ENCODE results near the gene KLF11.
A peak's percentile ranks its signal among the peaks of the same experiment; 100 is the strongest.
"Not testable (repeated sequence)": the region's sequence is repeated elsewhere in the genome, so short reads cannot be mapped to it uniquely, and the experiment has no call there.

Gene KLF11

DNA sequence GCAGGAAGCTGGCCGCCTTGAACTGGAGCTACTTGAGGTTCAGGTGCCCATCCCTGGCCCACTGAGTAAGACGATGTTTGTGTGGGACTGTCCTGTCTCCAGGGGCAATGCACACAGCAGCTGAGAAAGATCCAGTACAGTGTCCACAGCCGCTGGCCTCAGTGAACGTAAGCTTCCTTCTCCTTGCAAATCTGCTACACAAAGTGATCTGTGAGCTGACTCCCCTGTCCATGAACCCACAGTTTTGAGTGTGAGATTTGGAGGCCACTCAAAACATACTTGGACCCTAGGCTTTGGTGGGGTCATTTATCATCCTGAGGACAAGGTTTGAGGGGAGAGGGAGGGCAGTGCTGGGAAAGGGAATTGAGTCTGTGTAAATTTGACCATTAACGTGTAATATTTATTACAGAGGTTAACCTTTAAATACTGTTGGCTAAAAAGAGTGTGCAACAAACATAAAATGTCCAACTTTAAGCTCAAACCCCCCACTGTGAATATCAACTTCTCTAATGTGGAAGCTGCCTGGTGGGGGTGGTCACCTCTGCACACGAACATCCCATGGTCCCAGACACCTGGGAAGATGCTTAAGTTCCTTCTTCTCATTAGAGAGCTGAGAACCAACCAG lies 41.8 kb downstream of the KLF11 start:
- no peak for DNase-seq (ENCODE audit: low spot score)

DNA sequence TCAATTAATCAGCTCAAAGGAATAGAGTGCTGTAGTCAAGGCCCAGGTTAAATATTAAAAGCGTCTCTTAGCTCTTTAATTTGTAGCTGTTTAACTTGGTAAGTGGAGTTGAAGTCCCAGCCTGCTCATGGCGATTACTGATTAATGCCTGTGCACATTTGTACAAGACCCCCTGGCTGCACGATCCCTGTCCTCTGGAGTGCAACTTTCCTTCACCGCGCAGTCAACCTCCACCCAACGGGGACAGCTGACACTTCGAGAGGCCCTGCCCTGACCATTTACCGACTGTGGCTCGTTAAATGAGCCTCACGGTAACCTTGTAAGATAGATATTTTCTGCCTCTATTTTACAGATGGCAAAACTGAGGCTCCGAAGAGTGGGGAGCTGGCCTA lies 42.3 kb downstream of the KLF11 start:
- no peak for DNase-seq (ENCODE audit: low spot score)

DNA sequence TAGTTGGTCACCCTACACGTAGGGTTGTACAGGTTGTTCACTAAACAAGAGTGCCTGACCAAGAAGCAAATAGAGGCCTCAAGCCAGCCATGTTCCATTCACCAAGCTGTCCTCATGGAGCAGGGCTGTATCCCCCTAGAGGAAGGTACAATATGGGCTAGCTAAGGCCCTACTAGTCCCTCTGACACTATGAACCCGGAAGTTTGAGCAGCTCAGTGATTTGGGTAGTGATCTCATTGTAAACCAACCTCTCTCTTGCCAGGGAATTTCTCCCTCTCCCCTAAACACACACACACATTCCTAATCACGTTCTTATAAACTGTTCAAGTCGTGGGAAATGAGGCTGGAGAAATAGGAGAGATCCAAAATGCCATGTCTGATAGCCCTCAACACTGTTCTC lies 43.6 kb downstream of the KLF11 start:
- DNase-seq (ENCODE audit: low spot score) = no peak

DNA sequence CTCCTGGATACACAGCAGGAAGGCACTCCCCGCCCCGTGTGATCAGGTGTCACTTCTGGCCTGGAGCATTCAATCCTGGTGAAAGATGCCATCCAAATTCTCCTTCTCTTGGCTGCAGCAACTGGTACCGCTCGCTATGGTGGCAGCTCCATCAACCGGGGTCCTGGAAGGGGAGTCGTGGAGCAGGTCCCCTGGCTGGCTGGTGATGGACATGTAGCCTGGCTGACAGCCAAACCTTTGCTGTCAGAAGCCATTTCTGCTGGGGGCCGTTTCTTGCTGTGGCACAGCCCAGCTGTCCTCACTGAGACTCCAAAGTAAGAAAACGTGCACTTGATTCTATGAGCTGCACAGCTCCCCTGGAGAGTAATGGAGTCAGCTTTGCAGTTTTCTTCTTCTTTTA lies 44.0 kb downstream of the KLF11 start:
- no peak for DNase-seq (ENCODE audit: low spot score)

DNA sequence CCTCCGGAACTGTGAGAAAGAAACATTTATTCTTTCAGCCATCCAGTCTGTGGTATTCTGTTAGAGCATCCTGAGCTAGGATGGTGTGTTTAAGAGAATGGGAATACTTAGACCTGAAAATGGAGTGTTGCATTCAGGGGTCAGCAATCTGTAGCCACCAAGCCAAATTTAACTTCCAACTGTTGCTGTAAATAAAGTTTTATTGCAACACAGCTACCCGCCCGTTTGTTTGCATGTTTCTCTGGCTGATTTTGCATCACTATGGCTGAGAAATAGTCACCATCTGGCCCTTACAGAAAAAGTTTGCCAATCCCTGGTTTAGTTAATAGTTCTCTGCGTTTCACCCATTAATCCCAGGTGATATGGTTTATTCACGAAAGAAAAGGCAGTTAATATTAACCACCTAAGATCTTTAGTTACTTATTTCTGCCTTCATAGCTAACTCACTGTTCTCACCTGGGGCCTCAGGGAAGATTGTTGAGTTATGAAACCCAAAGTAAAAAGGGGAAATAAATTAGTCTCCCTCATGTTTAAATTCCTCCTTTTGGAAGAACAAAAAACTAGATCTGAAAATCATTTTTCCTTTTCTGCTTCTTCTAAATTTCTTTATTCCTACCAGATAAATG lies 46.3 kb downstream of the KLF11 start:
- no peak for DNase-seq (ENCODE audit: low spot score)

DNA sequence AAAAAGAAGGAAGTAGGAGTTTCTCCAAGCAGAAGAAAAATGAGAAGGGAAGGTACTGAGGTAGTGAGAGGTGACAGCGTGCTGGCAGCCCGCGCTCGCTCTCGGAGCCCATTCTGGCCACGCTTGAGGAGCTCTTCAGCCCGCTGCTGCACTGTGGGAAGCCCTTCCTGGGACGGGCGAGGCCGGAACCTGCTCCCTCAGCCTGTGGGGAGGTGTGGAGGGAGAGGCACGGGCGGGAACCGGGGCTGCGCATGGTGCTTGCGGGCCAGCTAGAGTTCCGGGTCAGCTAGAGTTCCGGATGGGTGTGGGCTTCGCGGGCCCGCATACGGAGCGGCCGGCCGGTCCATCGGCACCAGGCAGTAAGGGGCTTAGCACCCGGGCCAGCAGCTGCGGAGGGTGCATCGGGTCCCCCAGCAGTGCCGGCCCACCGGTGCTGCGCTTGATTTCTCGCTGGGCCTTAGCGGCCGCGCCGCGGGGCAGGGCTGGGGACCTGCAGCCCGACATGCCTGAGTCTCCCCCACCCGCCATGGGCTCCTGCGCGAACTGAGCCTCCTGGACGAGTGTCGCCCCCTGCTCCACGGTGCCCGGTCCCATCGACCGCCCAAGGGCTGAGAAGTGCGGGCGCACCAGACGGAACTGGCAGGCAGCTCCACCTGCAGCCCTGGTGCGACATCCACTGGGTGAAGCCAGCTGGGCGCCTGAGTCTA lies 48.0 kb downstream of the KLF11 start:
- no peak for DNase-seq (ENCODE audit: low spot score)

DNA sequence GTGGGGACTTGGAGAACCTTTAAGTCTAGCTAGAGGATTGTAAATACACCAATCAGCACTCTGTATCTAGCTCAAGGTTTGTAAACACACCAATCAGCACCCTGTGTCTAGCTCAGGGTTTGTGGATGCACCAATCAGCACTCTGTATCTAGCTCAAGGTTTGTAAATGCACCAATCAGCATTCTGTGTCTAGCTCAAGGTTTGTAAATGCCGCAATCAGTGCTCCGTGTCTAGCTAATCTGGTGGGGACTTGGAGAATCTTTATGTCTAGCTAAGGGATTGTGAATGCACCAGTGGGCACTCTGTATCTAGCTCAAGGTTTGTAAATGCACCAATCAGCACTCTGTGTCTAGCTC lies 48.5 kb downstream of the KLF11 start:
- DNase-seq (ENCODE audit: low spot score) = not testable (repeated sequence)

DNA sequence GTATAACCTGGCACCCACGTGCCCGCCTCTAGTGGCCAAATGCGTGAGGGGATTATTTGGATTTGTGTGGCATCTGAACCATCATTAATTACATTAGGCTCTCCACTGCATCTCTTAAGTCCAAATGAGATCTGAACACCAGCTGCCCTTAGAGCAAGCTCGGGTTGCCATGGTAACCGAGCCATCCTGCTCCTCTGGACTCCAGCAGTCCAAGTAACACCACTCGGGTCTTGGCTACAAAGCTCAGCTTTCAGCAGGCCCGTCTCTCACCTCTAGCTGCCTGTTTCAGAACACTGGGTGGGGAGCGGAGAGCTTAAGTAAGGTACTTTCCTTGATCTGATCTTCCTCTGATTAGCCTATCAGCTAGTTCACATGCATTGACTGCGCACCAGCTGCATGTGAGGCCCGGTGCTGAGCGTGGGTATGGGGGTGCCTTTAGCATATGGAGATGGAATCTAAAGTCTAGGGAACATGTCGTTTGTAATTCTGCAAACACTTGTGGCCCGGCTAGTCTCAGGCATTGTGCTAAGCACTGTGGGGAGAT lies 51.0 kb downstream of the KLF11 start:
- no peak for DNase-seq (ENCODE audit: low spot score)

DNA sequence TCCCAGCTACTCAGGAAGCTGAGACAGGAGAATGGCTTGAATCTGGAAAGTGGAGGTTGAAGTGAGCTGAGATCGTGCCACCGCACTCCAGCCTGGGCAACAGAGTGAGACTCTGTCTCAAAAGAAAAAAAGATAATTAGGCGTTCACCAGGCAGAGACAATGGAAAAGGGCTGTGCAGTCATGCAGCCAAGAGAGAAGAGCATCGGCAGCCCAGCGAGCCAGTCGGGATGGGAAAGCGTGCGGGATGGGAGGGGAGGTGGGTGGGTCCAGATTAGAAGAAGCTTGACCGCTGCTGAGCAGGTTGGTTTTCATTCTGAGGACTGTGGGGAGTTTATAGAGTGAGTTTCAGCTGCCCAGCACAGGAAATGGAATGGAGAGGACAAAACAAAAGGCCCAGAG lies 51.8 kb downstream of the KLF11 start:
- no peak for DNase-seq (ENCODE audit: low spot score)

DNA sequence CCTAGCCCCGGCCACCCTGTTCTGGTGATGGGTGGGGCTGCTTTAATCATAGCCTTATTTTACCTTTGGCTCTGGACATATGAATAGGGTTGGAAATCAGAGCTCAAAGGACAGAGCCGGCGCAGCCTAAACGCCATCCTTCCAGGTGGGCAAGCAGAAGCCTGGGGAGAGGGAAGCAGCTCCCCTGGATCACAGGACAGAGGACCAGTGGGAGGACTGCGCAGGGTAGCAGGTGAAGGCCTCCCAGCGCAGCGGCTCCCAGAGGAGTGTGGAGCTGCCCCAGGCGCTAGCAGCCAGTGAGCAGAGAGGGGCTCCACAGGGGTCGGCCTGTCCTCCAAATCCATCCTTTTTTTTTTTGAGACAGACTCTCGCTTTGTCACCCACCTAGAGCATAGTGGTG lies 53.3 kb downstream of the KLF11 start:
- no peak for DNase-seq (ENCODE audit: low spot score)

DNA sequence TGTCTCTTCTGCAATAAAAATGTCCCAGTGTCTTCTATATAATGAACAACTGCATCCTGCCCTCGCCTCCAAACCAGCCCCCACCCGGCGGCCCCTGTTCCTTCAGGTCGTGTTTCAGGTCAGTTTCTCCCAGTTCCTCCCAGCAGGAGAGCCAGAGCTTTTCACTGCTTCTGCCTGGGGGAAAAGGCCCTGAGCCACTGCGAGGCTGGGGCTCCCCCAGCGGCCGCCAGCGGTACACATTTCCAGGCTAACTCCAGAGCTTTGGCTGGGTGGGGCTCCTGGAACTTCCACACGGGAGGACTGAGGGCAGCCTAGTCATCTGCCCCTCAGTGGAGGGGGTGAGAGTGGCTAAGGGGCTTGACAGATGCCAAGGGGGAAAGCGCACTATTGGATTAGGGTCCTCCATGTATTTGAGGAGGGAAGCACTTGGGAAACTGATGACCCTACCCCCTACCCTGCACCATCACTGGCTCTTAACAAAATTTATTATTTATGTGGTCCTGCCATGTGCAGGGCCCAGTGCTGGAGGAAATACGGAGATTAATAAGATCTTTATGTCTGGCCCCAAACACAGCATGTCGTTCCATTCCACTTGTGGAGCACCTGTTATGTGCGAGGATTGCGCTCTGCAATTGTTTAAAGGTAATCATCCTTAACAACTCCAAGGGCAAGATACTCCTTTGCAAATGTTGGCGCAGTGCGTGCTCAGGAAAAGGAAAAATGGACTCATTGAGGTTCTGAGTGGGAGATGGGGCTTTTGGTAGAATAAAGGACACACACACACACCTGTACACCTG lies 54.2 kb downstream of the KLF11 start:
- DNase-seq (ENCODE audit: low spot score) = peak; percentile 23

DNA sequence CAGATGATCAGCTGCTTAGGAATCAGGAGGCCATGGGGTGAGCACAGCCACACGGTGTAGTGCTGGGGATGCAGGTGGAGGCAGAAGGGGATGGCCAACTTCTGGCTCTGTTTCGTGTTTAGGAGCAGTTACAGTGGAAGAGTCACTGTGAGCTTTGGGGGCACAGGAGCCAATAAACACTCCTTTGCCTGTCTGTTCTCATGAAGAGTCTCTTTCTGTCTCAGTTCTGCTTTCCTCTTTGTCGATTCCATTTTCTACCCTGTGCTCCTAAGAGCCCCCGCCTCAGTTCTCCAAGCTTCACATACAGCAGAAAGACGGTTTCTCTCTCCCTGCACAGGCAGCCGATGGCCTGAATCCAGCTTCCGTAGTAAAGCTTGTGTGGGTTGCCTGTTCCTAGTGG lies 58.1 kb downstream of the KLF11 start:
- DNase-seq (ENCODE audit: low spot score) = no peak

DNA sequence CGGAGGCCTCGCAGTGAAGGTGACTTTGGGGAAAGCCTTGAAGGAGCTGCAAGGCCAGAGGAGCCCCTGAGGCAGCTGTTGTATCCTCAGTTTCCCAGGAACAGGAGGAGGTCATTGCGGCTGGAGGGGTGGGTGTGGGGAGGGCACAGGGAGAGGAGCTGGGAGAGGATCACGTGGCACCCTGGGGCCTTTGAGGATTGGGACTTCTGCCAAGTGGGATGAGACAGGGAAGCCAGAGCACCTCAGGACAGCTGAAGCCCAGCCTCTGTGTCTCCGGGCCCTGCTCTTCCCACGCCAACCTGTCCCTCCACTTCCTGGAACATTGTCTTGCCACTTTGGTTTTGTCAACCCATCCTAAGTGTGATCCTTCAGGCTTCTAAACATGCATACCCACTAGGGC lies 59.8 kb downstream of the KLF11 start:
- no peak for DNase-seq (ENCODE audit: low spot score)
